ENCODE results near the gene ZNF148.

- TF ChIP-seq CTCF (IDR thresholded peaks at IDR 0.05) (no peak), POLR2A (IDR thresholded peaks at IDR 0.05) (no peak), EP300 (IDR thresholded peaks at IDR 0.05) (no peak), POLR2AphosphoS5 (IDR thresholded peaks at IDR 0.05) (no peak)
Observed at GRCh38 chr3:125410922-125411321, 35.8 kb upstream of the ZNF148 start.
